RPMI8226 (cell line): ENCODE data around the gene FDXR.

Experiments
- DNase-seq: peaks from one replicate; pipeline ENCODE4 v3.0.0-alpha.2; 2015

FDXR gene

DNA sequence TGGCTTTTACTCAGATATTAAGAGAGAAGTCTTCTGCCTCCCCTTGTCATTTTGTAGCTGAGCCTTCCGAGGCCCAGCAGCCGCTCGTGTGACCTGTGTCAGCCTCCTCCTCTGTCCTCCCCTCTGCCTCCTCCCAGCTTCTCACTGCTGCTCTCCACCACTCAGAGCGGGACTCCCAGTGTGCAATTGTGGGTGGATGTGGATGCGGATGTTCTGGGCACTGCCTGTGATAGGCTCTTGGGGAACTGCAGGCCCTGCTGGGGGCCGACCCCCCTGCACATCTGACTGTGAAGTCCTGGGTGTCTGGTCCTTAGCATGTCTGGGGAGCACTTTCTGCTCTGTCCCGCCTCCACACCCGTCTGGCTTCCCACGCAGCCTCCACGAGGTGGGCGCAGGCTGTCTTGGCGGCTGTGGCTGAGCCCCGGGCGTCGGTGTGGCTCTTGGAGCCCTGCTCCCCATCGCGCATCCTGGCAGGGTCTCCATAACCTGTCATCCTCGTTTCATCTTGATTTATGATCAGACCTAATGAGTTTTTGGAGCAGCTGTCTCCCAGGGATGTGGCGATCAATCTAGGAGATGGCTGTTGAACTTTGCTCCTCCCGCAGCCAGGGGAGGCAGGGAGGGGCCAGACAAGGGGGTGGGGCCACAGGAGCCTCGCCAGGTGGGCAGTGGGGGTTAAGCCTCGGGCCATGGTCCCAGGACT is 41.2 kb downstream of the FDXR start:
- no peak for DNase-seq

- no peak for DNase-seq
These were observed 41.9 kb downstream of the FDXR start for GRCh38 chr17:74830861-74831260.

DNA sequence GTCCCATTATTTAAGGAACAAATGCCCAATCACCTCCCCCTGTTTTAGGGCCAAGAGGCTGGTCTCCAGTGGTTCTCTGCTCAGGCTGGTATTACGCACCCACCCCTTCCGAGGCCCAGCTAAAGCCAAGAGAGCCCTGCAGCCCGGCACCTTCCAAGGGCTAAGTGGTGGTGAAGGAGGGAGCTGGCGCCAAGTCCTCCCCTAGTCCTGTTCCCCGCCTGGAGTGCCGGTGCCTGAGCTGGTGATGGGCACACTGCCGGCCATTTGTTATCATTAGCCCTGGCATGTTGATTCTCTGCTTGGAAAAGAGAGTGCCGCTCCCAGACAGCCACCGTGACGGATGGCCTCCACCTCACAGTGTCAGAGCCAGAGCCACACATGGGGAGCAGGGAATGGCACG is 45.0 kb downstream of the FDXR start:
- DNase-seq, result no peak

- no peak for DNase-seq
These were observed 46.7 kb downstream of the FDXR start for GRCh38 chr17:74825952-74826719.

GRCh38 chr17:74824961-74825627 is 47.7 kb downstream of the FDXR start:
- DNase-seq, result no peak

DNA sequence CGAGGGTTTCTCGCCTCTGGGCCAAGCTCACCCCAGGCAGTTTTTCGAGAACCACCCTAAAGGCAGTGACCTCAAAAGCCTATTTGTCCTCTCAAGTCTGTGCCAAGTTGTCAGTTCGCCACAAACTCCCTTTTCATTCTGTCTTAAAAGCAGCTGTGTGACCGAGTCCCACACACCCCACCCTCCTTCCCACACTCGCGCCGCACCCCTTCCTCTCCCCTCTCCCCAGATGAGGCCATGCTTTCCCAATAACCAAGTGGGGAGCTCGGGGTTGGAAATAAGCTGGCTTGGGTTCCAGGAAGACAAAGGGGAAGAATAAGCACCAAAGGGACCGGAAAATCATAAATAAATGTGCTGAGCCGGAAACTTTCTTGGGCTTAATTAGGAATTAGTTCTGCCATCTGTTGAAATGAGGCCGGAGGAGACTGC is 49.8 kb downstream of the FDXR start:
- DNase-seq, result no peak

GRCh38 chr17:74822335-74822938 is 50.4 kb downstream of the FDXR start:
- no peak for DNase-seq

DNA sequence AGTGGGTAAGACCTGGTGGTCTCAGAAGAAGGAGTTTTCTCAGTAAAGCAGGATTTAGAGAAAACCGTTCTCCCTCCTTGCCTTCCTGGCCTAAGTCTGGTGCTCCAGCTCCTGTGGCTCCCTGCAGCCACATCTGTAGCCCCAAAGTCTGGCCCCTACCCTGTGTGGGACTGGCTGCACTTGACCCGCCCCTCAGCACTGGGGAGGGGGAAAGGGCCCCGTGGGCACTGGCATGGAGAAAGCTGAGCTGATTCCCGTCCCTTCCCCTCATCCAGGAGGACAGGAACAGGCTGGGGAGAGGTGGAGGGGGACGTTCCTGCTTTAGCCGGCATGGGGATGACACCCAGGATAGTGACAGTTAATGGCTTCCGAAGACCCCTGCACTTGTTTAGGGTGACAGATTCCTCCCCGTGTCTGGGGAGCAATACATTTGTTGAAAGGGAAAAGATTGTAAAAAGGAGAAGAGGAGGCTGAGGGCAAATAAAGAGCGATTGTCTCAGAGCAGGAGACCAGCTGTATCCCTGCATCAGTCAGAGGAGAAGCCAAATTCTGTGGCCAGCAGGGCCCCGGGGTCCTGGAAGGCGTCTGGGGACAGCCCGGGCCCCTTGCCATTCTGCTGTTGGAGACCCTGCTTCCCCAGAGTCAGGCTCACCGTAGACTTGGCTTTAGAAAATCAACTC is 51.0 kb downstream of the FDXR start:
- DNase-seq, result no peak

- DNase-seq, result no peak
These were observed 52.9 kb downstream of the FDXR start for GRCh38 chr17:74819801-74820436.

- no peak for DNase-seq
These were observed 54.4 kb downstream of the FDXR start for GRCh38 chr17:74818291-74818938.

DNA sequence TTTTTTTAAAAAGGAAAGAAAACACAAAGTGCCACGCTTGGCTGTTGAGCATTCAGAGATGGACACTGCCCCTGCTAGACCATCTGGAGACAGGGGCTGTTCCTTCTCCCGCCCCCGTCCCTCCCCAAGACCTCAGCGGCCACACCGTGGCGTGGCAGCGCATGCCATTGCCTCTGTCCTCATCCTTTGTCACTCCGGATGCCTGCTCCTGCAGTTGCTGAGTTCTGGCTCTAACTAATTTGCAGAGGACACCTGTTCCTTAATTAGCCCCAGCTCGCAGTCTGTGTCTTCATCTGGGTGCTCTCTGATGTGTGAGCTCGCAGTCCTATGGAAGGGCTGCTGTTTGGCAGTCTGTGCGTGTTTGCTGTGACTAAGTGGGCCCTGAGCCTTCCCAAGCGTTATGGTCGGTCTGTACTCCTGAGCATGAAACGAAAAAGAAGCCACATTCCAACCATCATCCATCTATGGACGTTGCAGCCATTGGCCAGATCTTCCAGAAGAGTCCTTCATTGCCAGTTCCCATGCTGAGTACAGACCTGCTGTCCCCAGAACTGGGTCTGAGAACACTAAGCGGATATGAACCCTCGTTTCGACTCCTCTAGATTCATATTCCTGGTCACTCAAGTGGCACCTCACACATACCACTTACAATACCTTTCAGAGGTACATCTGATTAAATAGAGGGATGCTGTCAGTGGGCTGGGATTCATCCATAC is 55.7 kb downstream of the FDXR start:
- no peak for DNase-seq

- DNase-seq, result no peak
These were observed 57.0 kb downstream of the FDXR start for GRCh38 chr17:74815550-74816370.

DNA sequence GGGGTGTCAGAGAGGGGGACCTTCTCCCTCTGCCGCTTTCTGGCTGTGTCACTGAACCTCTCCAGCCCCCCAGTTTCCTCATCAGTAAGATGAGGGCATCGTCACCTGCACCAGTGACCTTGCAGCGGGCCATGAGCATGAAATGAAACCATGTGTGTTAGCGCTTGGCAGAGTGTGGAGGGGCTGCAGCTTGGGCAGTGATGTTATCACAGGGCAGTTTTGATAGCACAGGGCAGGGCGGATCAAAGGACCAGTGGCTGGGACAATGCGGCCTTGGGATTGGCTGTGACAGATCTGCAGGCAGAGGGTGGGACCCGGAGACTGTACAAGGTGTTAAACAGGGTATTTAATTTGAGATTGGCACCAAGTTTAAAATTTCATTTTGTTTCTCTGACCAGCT is 57.7 kb downstream of the FDXR start:
- DNase-seq, result no peak

DNA sequence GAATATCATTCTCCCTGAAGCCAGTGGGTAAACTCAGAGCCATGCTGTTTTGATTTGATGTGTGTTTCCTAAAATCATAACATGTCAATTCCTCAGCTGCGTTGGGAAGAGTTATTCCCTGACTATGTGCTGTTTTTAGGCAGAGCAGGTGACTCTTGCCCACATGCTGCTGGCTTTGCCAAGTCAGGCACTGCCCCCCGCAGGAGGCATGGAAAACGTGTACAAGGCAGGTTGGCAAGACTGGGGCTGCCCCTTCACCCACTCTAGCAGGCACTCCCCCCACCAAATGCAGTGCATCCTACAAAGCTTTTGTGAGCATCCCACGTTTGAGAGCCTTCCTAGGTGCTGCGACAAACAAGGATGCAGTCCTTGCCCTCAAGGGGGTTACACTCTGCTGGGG is 58.3 kb downstream of the FDXR start:
- DNase-seq, result no peak
